HL-60 (cell line): Measurements from ENCODE around the gene FMNL2.
A peak's percentile ranks its signal among the peaks of the same experiment; 100 is the strongest.

Experiments used
- DNase-seq, 2 experiments: peaks; one replicate each; pipeline ENCODE4 v3.0.0-alpha.2; 2010 to 2020; ENCODE audit warnings: low read depth in 1 of 2, low spot score in 1 of 2
- H3K27ac ChIP-seq: fragments of 250-450 bp; sonication (Bioruptor Pico); replicated peaks from 2 replicates; pipeline ENCODE4 v1.5.1; 2020; ENCODE audit warnings: mild to moderate bottlenecking, moderate library complexity
- H3K27me3 ChIP-seq: fragments of 250-450 bp; sonication (Bioruptor Pico); 2 replicates; pipeline ENCODE4 v1.5.1; 2021; ENCODE audit warnings: mild to moderate bottlenecking, moderate library complexity; ENCODE audit not compliant: insufficient read depth, poor library complexity, severe bottlenecking
- H3K4me3 ChIP-seq: replicated peaks from 2 replicates; pipeline ENCODE4 v1.5.1; 2011; ENCODE audit warnings: mild to moderate bottlenecking, control low read depth, low read length; ENCODE audit not compliant: insufficient read depth
- GABPA ChIP-seq: IDR thresholded peaks from 2 replicates; pipeline ENCODE4 v1.6.1; 2012; ENCODE audit warnings: low read depth
- POLR2AphosphoS5 ChIP-seq: IDR thresholded peaks from 2 replicates; pipeline ENCODE4 v1.6.1; 2012; ENCODE audit warnings: low read depth
- REST ChIP-seq: IDR thresholded peaks from 2 replicates; pipeline ENCODE4 v1.6.1; 2012; ENCODE audit warnings: low read depth; ENCODE audit not compliant: insufficient replicate concordance
- SPI1 ChIP-seq: IDR thresholded peaks from 2 replicates; pipeline ENCODE4 v1.6.1; 2012; ENCODE audit warnings: low read depth, mild to moderate bottlenecking, borderline replicate concordance
- TF ChIP-seq, protein P1 (sequence below): IDR thresholded peaks from one replicate; pipeline ENCODE4 v1.5.1; 2011; ENCODE audit warnings: low read length, control low read depth, inconsistent platforms; ENCODE audit not compliant: insufficient read depth

The FMNL2 gene

DNA sequence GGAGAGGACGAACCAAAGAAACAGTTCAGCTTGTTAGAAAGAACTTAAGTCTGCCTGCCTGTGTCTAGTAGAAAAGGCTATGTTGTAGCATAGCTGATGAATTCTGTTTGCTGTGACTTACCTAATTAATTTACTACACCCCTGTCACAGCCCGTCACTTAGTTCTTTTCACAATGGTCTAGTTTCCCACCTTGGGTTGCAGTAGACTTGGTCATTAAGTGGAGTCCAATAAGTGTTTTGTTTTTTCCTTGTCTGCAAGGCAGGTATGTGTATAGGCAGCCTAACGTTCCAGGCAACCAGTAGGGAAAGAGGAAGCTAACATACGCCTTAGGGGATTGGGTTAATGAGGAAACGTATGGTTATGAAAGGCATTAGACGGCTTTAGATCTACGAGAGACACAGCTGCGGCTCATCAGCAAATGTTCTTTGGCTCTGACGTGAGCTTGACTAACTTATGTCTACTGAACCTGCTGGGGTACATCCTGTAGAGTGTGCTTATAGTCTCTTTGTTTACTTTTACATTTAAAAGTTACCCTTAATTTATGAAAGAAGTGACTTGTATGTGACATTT lies 202.2 kb downstream of the FMNL2 start:
- H3K27ac ChIP-seq, result no peak overlapping the region
- no peak for TF ChIP-seq GABPA
- TF ChIP-seq SPI1, result peak; percentile 71; the same call in 1 of the 2 replicates

DNA sequence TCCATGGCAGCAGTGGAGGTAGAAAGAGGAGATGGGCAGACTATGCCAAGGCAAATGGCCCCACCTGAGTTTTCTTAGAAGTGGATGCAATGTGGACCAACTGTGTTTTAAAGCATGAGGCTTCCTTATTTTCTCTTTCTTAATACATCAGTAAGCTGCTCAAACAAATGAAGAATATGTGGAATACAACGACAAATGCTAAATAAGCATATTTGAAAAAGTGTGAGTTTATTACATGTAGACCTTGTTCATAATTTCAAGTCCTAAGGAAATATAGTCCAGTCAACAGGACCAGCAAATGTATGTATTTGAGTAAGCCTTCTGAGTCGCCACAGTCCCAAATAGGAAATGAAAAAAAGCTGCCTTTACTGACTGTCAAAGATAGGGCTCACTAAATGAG lies 204.4 kb downstream of the FMNL2 start:
- no peak overlapping the region for H3K27ac ChIP-seq
- no peak for DNase-seq
- no peak overlapping the region for H3K4me3 ChIP-seq
- TF ChIP-seq SPI1, result no peak
- no peak for TF ChIP-seq POLR2AphosphoS5
- no peak for TF ChIP-seq REST
- TF ChIP-seq GABPA, result no peak
- TF ChIP-seq, protein P1, sequence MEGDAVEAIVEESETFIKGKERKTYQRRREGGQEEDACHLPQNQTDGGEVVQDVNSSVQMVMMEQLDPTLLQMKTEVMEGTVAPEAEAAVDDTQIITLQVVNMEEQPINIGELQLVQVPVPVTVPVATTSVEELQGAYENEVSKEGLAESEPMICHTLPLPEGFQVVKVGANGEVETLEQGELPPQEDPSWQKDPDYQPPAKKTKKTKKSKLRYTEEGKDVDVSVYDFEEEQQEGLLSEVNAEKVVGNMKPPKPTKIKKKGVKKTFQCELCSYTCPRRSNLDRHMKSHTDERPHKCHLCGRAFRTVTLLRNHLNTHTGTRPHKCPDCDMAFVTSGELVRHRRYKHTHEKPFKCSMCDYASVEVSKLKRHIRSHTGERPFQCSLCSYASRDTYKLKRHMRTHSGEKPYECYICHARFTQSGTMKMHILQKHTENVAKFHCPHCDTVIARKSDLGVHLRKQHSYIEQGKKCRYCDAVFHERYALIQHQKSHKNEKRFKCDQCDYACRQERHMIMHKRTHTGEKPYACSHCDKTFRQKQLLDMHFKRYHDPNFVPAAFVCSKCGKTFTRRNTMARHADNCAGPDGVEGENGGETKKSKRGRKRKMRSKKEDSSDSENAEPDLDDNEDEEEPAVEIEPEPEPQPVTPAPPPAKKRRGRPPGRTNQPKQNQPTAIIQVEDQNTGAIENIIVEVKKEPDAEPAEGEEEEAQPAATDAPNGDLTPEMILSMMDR, result no peak
- no peaks in the 10 kb centered on the region for H3K27me3 ChIP-seq

More for the DNA sequence above, 202.2 kb downstream of the FMNL2 start:
- Histone ChIP-seq H3K4me3 (no peak overlapping the region), H3K27me3 (no peaks in the 10 kb centered on the region)
- peak; percentile 6 to 73 for DNase-seq

DNA sequence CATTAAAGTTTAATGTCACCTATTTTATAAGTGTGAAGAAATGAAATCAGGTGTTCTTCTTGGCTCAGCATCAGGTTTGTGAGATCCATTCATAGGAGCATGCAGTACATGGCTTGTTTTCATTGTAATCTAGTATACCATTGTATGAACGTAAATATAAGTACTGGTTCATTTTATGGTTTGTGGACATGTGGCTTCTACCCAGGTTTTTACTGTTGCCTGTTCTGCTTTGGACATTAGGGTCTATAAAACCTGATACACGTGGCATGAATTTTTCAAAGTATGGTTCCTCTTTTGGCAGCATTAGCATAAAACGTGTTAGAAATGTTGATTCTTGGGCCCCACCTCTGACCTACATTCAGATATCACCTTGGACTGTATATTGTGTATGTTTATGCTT lies 206.7 kb downstream of the FMNL2 start:
- no peak overlapping the region for H3K4me3 ChIP-seq
- no peak overlapping the region for H3K27ac ChIP-seq
- no peak for DNase-seq
- no peak for TF ChIP-seq GABPA
- TF ChIP-seq SPI1, result no peak
- no peak for TF ChIP-seq REST
- no peaks in the 10 kb centered on the region for H3K27me3 ChIP-seq

- no peak overlapping the region for H3K4me3 ChIP-seq
- no peak overlapping the region for H3K27ac ChIP-seq
- TF ChIP-seq, protein P1, result no peak
- no peak for TF ChIP-seq POLR2AphosphoS5
- no peak for TF ChIP-seq REST
- TF ChIP-seq GABPA, result no peak
- no peak for TF ChIP-seq SPI1
- peak in 1 of 2 experiments; percentile 3 for DNase-seq
- H3K27me3 ChIP-seq, result no peaks in the 10 kb centered on the region
These were observed 207.5 kb downstream of the FMNL2 start for GRCh38 chr2:152542337-152542994.
